Heart left ventricle (tissue), 16 donors: Measurements from ENCODE around the gene DSC1. TPM values are rescaled to one million over a fixed set of nuclear protein-coding genes. Genes with fewer than 3 reads are reported as not detected.
A peak's percentile ranks its signal among the peaks of the same experiment; 100 is the strongest.

Experiments
- ATAC-seq, 4 donors: fragments of 200-7000 bp; cut with Tn5 transposase; one replicate each; pipeline ENCODE4 v1.9.1; 2020 to 2022; ENCODE audit warnings: moderate library complexity in 4 of 4, mild to moderate bottlenecking in 3 of 4, moderate number of reproducible peaks in 1 of 4
- DNase-seq, 5 donors: peaks; one replicate each; pipeline ENCODE4 v3.0.0-alpha.2; 2020
- H3K27ac ChIP-seq, 12 donors: fragments of 200-600 bp; sonication (generic) in 4 of 12; one replicate each; pipeline versions ENCODE4 v1.5.0 to v1.8.0; 2016 to 2022; ENCODE audit warnings: mild to moderate bottlenecking in 2 of 12
- H3K27me3 ChIP-seq, 9 donors: fragments of 200-600 bp; sonication (generic) in 2 of 9; one replicate each; pipeline versions ENCODE4 v1.5.1 to v1.8.0; 2016 to 2022; ENCODE audit warnings: mild to moderate bottlenecking in 3 of 9
- H3K36me3 ChIP-seq, 9 donors: fragments of 200-600 bp; sonication (generic) in 2 of 9; one replicate each; pipeline versions ENCODE4 v1.5.0 to v1.8.0; 2018 to 2022; ENCODE audit warnings: mild to moderate bottlenecking in 2 of 9
- H3K4me1 ChIP-seq, 12 donors: fragments of 200-600 bp; sonication (generic) in 4 of 12; one replicate each; pipeline versions ENCODE4 v1.5.0 to v1.8.0; 2016 to 2022; ENCODE audit warnings: mild to moderate bottlenecking in 3 of 12
- H3K4me3 ChIP-seq, 12 donors: fragments of 200-600 bp; sonication (generic) in 4 of 12; one replicate each; pipeline versions ENCODE4 v1.5.0 to v1.8.0; 2017 to 2022; ENCODE audit warnings: mild to moderate bottlenecking in 9 of 12, moderate library complexity in 4 of 12
- H3K9me3 ChIP-seq, 12 donors: fragments of 200-600 bp; sonication (generic) in 4 of 12; one replicate each; pipeline versions ENCODE4 v1.5.0 to v1.8.0; 2016 to 2022; ENCODE audit warnings: mild to moderate bottlenecking in 1 of 12
- CTCF ChIP-seq, 12 donors: fragments of 200-600 bp; sonication (generic) in 4 of 12; IDR thresholded peaks; one replicate each; pipeline versions ENCODE4 v1.5.0 to v1.8.0; 2018 to 2022; ENCODE audit warnings: antibody characterized with exemption in 12 of 12, mild to moderate bottlenecking in 5 of 12
- POLR2A ChIP-seq, 2 donors: fragments of 450-650 bp; IDR thresholded peaks; one replicate each; pipeline ENCODE4 v1.6.1; 2017; ENCODE audit warnings: antibody characterized with exemption in 2 of 2, mild to moderate bottlenecking in 2 of 2, moderate library complexity in 2 of 2
- WGBS, 4 donors: extraction: QIAGEN DNeasy Blood & Tissue Kit in 2 of 4; methylation state at CpG; one replicate each; pipeline versions ENCODE4 v1.1.5 to v1.1.7; 2013 to 2018; 5-methylcytosine and 5-hydroxymethylcytosine counted together
- intact Hi-C, 10 donors: fragments of 100-400 bp; cut with DNase I; formaldehyde crosslinking; loops; one replicate each; pipeline versions ENCODE4 v1.11.1 to v1.14.2; 2022
- polyA plus RNA-seq, 2 donors: library from polyadenylated mRNA; stranded (reverse); fragments of 200-250 nt; gene quantifications; one replicate each; pipeline ENCODE4 v1.2.3, GENCODE V29; 2013
- total RNA-seq, 9 donors: library from RNA; depleted of rRNA in 2 of 9; stranded (reverse); fragments of >200 nt in 2 of 9; fragmentation: NEBNext Ultra II Directional in 3 of 9; extraction: Animal tissue kit (Norgen Biotek cat#: 25700) in 3 of 9; gene quantifications; one replicate each; pipeline versions ENCODE4 v1.1.0 to v1.2.4, GENCODE V29; 2016 to 2023
- donor health status: ischemic (EF 13 %, LVEDD 7.1; RV severe dilation, severe dysfunction).
- donor health status: healthy with polysubstance abuse.
- donor health status: DM: no; HTN: yes; CAD: no.
- donor health status: DM: no; HTN: no; CAD: no.
- donor health status: ischemic (EF 25% LVEDD 6.9; RV normal size, moderate dysfunction).
- donor health status: ischemic (EF 25% LVEDD 5.7; RV mildly dilated, moderate dysfunction).
- donor health status: healthy.
- donor health status: DM: yes; HTN: yes; CAD: no.
- donor health status: ischemic (EF 35%, LVEDD 5.7; RV mildly dilated, moderate dysfunction).
- donor health status: nonischemic (EF 11% LVEDD 7.7; RV severe dilation, severe dysfunction).
- donor health status: DM: yes; HTN: yes; CAD: no.
- donor health status: PGD.
- donor health status: ischemic (EF 29% LVEDD 5.4; RV normal size, mild dysfunction).
- donor health status: nonischemic (EF 23%, LVEDD 6.1; RV moderate dilation, normal function).

DSC1 gene
- total and polyA plus RNA-seq, 11 donors, result 0.18 to 10.7 (median 4.9) TPM

GRCh38 chr18:31101183-31102024 lies 61.3 kb downstream of the DSC1 start:
- no peaks in the 10 kb centered on the region for H3K36me3 ChIP-seq
- intact Hi-C loops, result loop anchor here in 9 of 10 donors (2.0 to 10.0 kb wide), 11 partner anchors 101 to 411 kb away; partner anchors contain the start of gene DSG2 (in 4 of the 9)
- peak overlapping the region; percentile 50 to 89 (median 74) for H3K4me3 ChIP-seq
- H3K27me3 ChIP-seq, result peaks cover 0 to 3% (median 0%) of the 10 kb centered on the region in 9 donors
- peak overlapping the region; percentile 81 to 94 (median 90) for H3K27ac ChIP-seq
- WGBS, 4 donors, result 0 to 1% (median 1%) methylated on average over 31 to 72 of the region's 72 CpGs
- peaks cover 0 to 17% (median 0%) of the 10 kb centered on the region in 12 donors for H3K4me1 ChIP-seq
- ATAC-seq, result peak; percentile 86 to 92 (median 90)
- peak; percentile 63 to 91 (median 88) for DNase-seq
- peak in 1 of 12 donors; percentile 19 for TF ChIP-seq CTCF (IDR thresholded peaks at IDR 0.05)
- TF ChIP-seq POLR2A (IDR thresholded peaks at IDR 0.05), result peak in 1 of 2 donors; percentile 21
- H3K9me3 ChIP-seq, result no peaks in the 10 kb centered on the region

DNA sequence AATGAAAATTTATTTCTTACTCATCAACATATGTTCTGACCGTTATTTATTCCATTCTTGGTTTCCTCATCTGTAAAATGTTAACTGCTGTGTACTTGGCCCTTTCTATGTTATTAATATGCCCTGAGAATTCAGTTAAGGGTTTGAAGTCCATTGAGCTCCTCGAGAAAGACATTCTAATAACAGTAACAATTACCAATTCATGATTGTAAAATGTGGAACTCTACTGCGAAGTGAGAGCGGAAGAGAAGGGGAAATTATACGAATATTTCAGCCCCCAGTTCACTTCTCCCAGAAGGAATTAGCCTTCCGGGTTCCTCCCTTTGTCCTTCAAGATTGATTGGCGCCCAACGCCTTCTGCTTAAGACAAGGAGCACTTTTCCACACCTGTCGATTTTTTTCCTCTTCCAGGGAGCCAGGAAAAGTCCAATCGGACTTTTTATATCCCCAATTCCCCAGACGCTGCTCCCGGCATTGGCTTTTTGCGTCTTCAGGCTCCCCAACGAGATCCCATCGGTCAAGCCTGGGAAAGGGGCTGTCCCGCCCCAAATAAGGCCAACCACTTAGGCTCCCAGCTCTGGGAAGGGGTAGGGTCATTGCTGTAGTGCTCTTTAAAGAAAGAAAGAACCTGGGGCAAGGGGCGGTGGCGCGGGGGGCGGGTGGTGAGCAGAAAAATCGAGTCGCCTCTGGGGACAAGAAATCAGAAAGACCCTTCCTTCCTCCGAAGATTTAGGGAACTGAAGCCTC lies 62.0 kb downstream of the DSC1 start:
- H3K27ac ChIP-seq, result peak overlapping the region; percentile 81 to 94 (median 90)
- H3K4me1 ChIP-seq, result peaks cover 0 to 17% (median 0%) of the 10 kb centered on the region in 12 donors
- no peaks in the 10 kb centered on the region for H3K36me3 ChIP-seq
- 10 to 11% (median 10%) methylated on average over 23 of the region's 23 CpGs for WGBS, 4 donors
- peak overlapping the region; percentile 50 to 89 (median 74) for H3K4me3 ChIP-seq
- no peaks in the 10 kb centered on the region for H3K9me3 ChIP-seq
- peaks cover 0 to 3% (median 0%) of the 10 kb centered on the region in 9 donors for H3K27me3 ChIP-seq
- DNase-seq, result peak; percentile 19 to 67 (median 36)
- TF ChIP-seq CTCF (IDR thresholded peaks at IDR 0.05) (no peak), POLR2A (IDR thresholded peaks at IDR 0.05) (no peak)
- ATAC-seq, result peak; percentile 40 to 61 (median 48)
- intact Hi-C loops, result loop anchor here in 9 of 10 donors (2.0 to 10.0 kb wide), 11 partner anchors 102 to 412 kb away; partner anchors contain the start of gene DSG2 (in 4 of the 9)

- peak overlapping the region in 6 of 12 donors; percentile 29 to 93 (median 91) for H3K27ac ChIP-seq
Observed at GRCh38 chr18:31099450-31100230, 63.0 kb downstream of the DSC1 start.

More at GRCh38 chr18:31099450-31100230, 63.0 kb downstream of the DSC1 start:
- ATAC-seq (no peak), DNase-seq (no peak)
- Histone ChIP-seq H3K27me3 (peaks cover 0 to 3% (median 0%) of the 10 kb centered on the region in 9 donors), H3K4me3 (peak overlapping the region in 8 of 12 donors; percentile 68 to 89 (median 74)), H3K9me3 (no peaks in the 10 kb centered on the region), H3K36me3 (no peaks in the 10 kb centered on the region), H3K4me1 (peaks cover 0 to 17% (median 0%) of the 10 kb centered on the region in 12 donors)
- intact Hi-C loops, result loop anchor here (2.0 to 10.0 kb wide), 18 partner anchors 37 to 415 kb away; partner anchors contain the start of genes DSG2 (in 4 of the 10) and DSC3 (in 1 of the 10)
- TF ChIP-seq POLR2A (IDR thresholded peaks at IDR 0.05) (no peak), CTCF (IDR thresholded peaks at IDR 0.05) (no peak)
- 86 to 91% (median 87%) methylated on average over 10 of the region's 10 CpGs for WGBS, 4 donors
